NCI-H2171 (cell line): ENCODE measurements around the gene POC1A.

Experiments
- DNase-seq: peaks from one replicate; lab custom pipeline; 2025; lab: John Stamatoyannopoulos, UW

POC1A gene

DNA sequence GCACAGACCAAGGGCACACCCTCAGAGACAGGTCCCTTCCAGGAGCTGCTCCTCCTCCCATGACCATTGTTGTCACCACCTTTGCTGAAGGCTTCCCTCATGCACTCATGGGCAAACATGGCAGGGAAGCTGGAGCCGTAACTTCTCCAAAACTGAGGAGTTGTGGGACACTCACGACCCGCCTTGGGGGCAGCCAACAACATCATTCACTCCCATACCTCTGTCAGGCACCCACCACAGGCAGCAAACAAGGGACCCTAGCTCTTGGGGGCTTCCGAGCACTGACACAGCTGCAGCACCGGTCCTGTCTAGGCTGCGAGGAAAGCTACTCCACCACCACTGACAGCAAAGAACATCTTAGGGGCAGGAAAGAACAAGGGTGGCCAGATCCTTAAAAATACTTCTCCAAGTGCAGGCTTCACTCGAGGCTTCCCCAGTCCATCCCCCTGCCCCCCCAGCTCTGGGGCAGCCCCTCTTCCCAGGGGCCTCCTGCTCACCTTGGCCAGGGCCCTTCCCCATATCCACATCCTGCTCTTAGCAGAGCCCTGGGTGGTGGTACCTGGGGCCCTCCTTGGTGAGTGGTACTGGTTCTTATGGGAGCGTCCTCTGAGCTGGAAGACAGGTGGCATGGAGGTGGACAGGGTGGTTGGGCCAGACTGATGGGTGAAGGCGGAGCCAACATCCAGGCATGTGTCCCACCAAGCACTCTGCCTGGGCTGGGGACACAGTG lies 69.8 kb downstream of the POC1A start:
- no peak for DNase-seq

DNA sequence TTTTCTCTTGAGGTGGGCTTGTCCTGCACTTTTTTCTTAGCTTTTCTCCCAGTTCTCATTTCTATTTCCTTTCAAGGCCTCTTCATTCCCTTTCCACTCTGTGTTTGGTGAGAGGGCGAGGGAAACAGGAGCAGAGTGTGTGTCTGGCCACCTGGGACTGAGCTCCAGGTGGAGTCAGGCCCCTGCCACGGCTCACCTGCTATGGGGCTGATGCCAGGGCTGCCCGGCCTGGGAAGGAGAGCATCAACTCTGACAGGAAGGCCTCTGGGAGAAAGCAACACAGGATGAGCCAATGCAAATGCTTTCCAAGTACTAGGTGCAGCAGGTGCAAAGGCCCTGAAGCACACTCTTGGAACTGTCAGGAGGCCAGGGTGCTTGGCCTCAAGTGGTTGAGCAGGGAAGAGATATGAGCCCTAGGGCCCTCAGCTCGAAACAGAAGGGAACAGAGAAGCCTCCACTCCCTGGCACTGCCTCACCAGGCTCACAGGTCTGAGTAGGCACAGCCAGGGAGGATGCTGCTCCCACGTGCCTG lies 70.6 kb downstream of the POC1A start:
- DNase-seq: no peak

GRCh38 chr3:52082951-52083350 lies 71.3 kb downstream of the POC1A start:
- DNase-seq: no peak

DNA sequence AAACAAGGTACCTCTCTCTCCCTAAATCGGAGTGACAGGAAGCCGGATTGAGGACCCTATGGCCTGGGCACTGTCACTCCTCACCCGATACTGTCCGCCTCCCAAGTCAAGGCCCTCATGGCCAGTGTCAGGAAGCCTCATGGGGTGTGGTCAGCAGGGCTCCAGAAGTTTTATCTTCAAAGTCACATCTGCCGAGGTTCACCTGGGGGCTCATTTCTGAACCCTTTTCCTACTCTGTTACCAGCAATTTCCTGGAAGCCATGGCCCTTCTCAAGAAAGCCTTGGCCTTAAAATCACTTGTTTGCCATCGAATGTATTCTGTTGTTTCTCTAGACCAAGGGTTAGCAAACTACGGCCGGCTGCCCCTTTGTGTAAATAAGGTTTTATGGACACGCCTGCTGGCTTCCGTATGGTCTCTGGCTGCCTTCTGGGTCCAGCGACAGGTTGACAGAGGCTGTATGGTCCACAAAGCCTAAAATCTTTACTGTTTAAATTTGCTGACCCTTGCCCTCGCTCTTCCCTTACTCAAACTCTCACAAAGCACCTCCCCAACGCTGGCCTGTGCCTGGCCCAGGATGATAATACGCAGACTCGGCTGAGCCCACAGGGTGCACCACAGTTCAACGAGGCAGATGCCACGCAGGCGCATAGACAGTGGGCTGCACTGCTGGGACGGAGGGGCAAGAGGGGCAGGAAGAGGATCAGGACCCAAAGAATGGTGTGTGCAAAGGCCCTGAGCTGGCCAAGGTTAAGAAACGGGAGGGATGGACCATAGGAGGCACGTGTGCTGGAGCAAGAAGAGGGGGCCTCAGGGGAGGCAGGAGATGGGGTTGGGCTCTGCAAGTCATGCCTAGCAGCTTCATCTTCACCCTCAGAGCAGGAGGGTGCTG lies 73.1 kb downstream of the POC1A start:
- DNase-seq: no peak

DNA sequence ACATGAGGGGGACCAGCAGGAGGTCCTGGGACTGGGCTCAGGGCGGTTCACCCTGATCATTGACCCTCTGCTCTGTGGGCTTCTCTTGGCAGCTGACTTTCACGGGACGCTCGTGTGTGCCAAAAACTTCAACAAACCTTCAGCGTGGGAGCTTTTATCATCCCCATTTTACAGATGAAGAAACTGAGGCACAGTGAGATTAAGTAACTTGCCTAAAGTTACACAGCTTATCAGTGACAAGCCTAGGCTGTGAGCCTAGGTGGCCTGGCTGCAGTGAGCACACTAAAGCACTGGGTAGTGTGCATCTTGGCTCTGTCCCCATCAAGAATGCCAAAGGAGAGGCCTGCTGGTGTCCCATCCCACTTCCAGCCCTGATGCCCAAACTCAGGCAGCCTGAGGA lies 74.3 kb downstream of the POC1A start:
- no peak for DNase-seq

DNA sequence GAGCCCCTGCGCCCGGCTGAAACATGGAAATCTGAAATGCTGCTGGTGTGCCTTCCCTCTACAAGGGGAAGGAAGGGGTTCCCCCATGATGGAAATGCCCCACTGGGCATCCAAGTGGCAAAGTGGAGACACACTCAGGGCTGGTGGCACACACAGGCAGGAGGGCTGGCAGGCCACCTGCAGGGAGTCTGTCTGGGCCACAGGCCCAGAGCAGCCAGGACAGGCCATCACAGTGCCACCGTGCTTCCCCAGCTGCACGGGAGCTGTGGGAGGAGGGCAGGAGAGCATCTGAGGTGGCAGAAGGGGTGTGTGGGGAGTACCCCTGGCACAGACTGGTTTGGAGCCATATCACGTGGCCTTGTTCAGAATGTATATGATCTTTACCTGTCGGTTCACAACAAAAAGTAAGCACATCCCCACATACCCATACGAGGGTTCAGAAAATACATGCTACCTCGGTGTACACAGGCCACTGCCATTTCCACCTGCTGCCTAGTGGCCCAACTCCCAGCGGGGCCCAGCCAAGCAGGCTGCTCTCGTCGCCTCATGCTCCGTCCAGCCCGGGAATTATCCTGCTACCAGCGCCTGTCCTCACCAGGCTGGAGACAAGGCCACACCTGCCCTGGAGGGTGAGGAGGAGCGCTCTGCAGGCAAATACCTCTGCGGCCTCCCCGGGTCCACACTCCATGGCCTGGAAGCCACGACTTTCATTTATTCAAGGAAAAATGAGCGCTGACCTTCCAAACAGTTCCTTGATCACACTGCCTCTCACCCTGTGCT lies 75.3 kb downstream of the POC1A start:
- no peak for DNase-seq

- no peak for DNase-seq
These were observed 76.3 kb downstream of the POC1A start for GRCh38 chr3:52077925-52078324.

- no peak for DNase-seq
These were observed 77.1 kb downstream of the POC1A start for GRCh38 chr3:52076896-52077780.

- DNase-seq: no peak
These were observed 80.7 kb downstream of the POC1A start for GRCh38 chr3:52073490-52073889.

- no peak for DNase-seq
These were observed 81.8 kb downstream of the POC1A start for GRCh38 chr3:52072471-52072870.

DNA sequence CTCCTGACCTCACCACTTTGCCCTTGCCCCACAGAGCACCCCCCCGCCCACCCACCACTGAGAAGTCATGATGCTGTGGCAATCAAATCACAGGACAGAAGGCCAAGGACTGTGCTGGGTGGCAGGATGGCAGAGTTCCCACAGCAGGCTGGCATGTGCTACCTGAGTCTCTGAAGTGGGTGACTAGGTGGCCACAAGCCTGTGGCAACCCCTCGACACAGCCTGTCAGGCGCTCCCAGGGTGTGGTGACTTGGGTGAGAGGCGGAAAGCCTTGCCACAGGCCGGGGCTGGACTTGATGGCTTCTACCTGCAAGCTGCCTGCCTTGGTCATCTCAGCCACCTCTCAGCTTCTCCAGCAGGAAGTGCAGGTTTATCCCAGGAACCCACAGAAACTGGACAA lies 82.2 kb downstream of the POC1A start:
- no peak for DNase-seq

GRCh38 chr3:52070724-52071621 lies 83.2 kb downstream of the POC1A start:
- DNase-seq: no peak

- DNase-seq: no peak
These were observed 84.4 kb downstream of the POC1A start for GRCh38 chr3:52069855-52070254.

GRCh38 chr3:52069135-52069534 lies 85.1 kb downstream of the POC1A start:
- no peak for DNase-seq

GRCh38 chr3:52068730-52069129 lies 85.5 kb downstream of the POC1A start:
- no peak for DNase-seq

GRCh38 chr3:52068055-52068571 lies 86.1 kb downstream of the POC1A start:
- DNase-seq: no peak

- DNase-seq: no peak
These were observed 86.7 kb downstream of the POC1A start for GRCh38 chr3:52067526-52067925.

DNA sequence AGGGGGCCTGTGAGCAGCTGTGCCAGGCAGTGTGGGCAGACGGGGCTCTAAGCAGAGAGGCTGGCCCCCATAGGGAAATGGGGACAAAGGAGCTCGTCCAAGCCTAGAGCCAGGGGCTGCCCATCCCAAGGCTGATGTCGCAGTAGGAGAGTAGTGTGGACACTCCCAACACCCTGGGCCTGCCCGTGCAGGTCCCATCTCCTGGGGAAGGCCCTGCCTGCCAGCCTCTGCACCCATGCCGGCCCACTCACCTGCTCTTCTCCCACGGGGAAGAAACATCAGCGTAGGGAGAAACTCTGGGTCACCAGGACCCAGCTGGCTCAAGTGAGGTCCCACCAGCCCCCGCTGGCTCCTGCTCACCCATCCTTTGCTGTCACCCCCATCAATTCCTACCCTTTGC lies 87.2 kb downstream of the POC1A start:
- no peak for DNase-seq

DNA sequence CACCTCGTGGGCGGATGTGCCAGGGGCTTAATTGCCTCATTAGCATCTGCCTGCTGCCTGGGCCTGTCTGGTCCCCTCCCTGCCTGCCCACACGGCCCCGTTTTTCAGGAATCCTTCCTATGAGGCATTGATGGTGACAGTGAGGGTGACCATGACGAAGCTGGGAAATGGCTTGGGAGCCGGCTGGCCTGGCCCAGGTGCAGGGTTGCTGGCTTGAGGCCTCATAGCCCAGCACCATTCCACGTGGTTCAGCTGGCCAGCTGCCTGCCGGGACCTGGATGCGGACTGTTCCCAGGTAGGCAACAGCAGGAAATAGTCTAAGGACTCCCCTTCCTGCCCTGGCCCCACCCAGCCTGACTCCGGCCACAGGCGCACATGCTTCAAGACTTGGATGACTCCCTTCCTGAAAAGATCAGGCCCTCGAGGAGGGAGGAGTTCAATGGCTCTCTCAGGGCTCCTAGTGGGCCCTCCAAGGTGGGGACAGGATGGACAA lies 88.9 kb downstream of the POC1A start:
- no peak for DNase-seq

DNA sequence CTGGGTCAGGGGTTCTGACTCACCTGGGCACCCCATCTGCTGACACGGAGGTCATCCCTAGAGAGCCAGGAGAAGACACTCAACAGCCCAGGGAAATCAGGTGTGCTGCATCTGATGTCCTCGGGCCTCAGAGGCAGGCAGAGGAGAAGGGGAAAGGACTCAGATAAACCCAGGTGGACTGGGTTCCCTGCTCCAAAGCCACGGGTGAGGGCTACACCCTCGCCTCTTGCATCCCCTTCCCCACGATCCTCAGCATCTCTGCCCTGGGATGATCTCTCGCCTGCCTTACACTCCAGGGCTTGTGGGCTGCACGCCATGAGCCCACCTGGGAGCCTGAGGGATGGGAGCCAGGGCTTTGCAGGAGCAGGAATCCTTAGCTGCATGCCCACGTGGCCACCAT lies 89.7 kb downstream of the POC1A start:
- DNase-seq: no peak
